A549 (cell line): ENCODE data around the gene SPEN. TPM values are rescaled to one million over a fixed set of nuclear protein-coding genes. Genes with fewer than 3 reads are reported as not detected.

Experiments used
- ATAC-seq, 2 experiments: fragments of 200-7000 bp in 1 of 2; fragments of >200 bp in 1 of 2; cut with Nextera tagmentation in 1 of 2; cut with Tn5 transposase in 1 of 2; 3 replicates each; pipeline versions ENCODE4 v1.8.0 to v1.9.1; 2018 to 2020; ENCODE audit warnings: mild to moderate bottlenecking in 1 of 2, moderate library complexity in 1 of 2
- CTCF ChIA-PET: fragments of 300-600 bp; sonication (Branson Sonifier 250); formaldehyde crosslinking; extraction: SDS; loops from one replicate; lab custom pipeline; 2021; ENCODE audit warnings: antibody characterized with exemption, inconsistent platforms; lab: Yijun Ruan, JAX
- POLR2A ChIA-PET: fragments of 350-600 bp; formaldehyde crosslinking; extraction: SDS; loops from one replicate; lab custom pipeline; 2021; ENCODE audit warnings: antibody characterized with exemption, inconsistent platforms; lab: Yijun Ruan, JAX
- DNase-seq, 2 experiments: peaks; one replicate each; pipeline versions ENCODE4 v3.0.0 to v3.0.0-alpha.2; 2011 to 2016; ENCODE audit warnings: low read depth in 1 of 2, low spot score in 1 of 2
- FAIRE-seq: peaks from 2 replicates; lab custom pipeline; 2011; peaks lifted over from hg19 to GRCh38; lab: Jason Lieb, UNC
- H3K27ac ChIP-seq, 2 experiments: fragments of >200 bp; sonication (Bioruptor Twin); formaldehyde crosslinking; 3 replicates each; pipeline ENCODE4 v1.5.1; 2016 to 2017
- H3K4me1 ChIP-seq: fragments of >200 bp; sonication (Bioruptor Twin); formaldehyde crosslinking; 3 replicates; pipeline ENCODE4 v1.6.1; 2016
- H3K4me2 ChIP-seq: fragments of >200 bp; sonication (Bioruptor Twin); formaldehyde crosslinking; 3 replicates; pipeline ENCODE4 v1.6.1; 2016
- H3K4me3 ChIP-seq: fragments of >200 bp; sonication (Bioruptor Twin); formaldehyde crosslinking; 3 replicates; pipeline ENCODE4 v1.5.1; 2016
- H3K9me3 ChIP-seq: fragments of >200 bp; sonication (Bioruptor Twin); formaldehyde crosslinking; 3 replicates; pipeline ENCODE4 v1.6.1; 2016
- BCL3 ChIP-seq: fragments of >200 bp; sonication (Bioruptor Twin); formaldehyde crosslinking; IDR thresholded peaks from 3 replicates; pipeline ENCODE4 v1.6.1; 2016
- CBX2 ChIP-seq: fragments of 200-600 bp; sonication (generic); IDR thresholded peaks from 2 replicates; pipeline ENCODE4 v1.6.1; 2016; ENCODE audit warnings: low read depth, mild to moderate bottlenecking, borderline replicate concordance
- CHD4 ChIP-seq: fragments of 200-600 bp; sonication (generic); IDR thresholded peaks from 2 replicates; pipeline ENCODE4 v1.6.1; 2016; ENCODE audit warnings: antibody characterized with exemption, mild to moderate bottlenecking, borderline replicate concordance
- CTCF ChIP-seq: fragments of >200 bp; sonication (Bioruptor Twin); formaldehyde crosslinking; IDR thresholded peaks from 3 replicates; pipeline ENCODE4 v1.5.1; 2016
- E2F6 ChIP-seq: IDR thresholded peaks from 2 replicates; pipeline ENCODE4 v1.6.1; 2012; ENCODE audit warnings: low read depth, borderline replicate concordance
- FOSL2 ChIP-seq, 2 experiments: fragments of 450-650 bp in 1 of 2; fragments of >200 bp in 1 of 2; sonication (Bioruptor Twin) in 1 of 2; formaldehyde crosslinking; IDR thresholded peaks; 2 replicates each; pipeline versions ENCODE4 v1.5.0 to v1.6.1; 2016 to 2020; ENCODE audit warnings: mild to moderate bottlenecking in 1 of 2, moderate library complexity in 1 of 2
- HMGXB4 ChIP-seq: fragments of 250-450 bp; sonication (Bioruptor Pico); IDR thresholded peaks from 2 replicates; pipeline ENCODE4 v1.5.0; 2021; ENCODE audit warnings: mild to moderate bottlenecking, moderate library complexity, borderline replicate concordance
- HOXB13 ChIP-seq: fragments of 250-450 bp; sonication (Bioruptor Pico); IDR thresholded peaks from 2 replicates; pipeline ENCODE4 v1.5.0; 2020; ENCODE audit warnings: low read depth, mild to moderate bottlenecking, moderate library complexity
- MAFK ChIP-seq: fragments of 450-650 bp; IDR thresholded peaks from 2 replicates; pipeline ENCODE4 v1.6.1; 2014; ENCODE audit not compliant: partially characterized antibody
- MAX ChIP-seq: IDR thresholded peaks from 2 replicates; pipeline ENCODE4 v1.6.1; 2012
- MAZ ChIP-seq: fragments of 150-350 bp; IDR thresholded peaks from 2 replicates; pipeline ENCODE4 v1.6.1; 2014; ENCODE audit warnings: antibody characterized with exemption, low read depth, low read length, borderline replicate concordance
- NPAS2 ChIP-seq: fragments of 250-450 bp; sonication (Bioruptor Pico); IDR thresholded peaks from 2 replicates; pipeline ENCODE4 v1.8.0; 2022; ENCODE audit warnings: mild to moderate bottlenecking, moderate library complexity, borderline replicate concordance
- NR3C1 ChIP-seq: fragments of >200 bp; sonication (Bioruptor Twin); formaldehyde crosslinking; IDR thresholded peaks from 3 replicates; pipeline ENCODE4 v1.6.1; 2017
- POLR2A ChIP-seq: IDR thresholded peaks from 2 replicates; pipeline ENCODE4 v1.6.1; 2012; ENCODE audit warnings: mild to moderate bottlenecking, low read length
- RARB ChIP-seq: fragments of 250-450 bp; sonication (Bioruptor Pico); IDR thresholded peaks from 2 replicates; pipeline ENCODE4 v1.8.0; 2021; ENCODE audit warnings: mild to moderate bottlenecking, moderate library complexity
- TFCP2L1 ChIP-seq: fragments of 250-450 bp; sonication (Bioruptor Pico); IDR thresholded peaks from 2 replicates; pipeline ENCODE4 v1.5.0; 2021; ENCODE audit warnings: mild to moderate bottlenecking
- WGBS: methylation state at CpG from one replicate; pipeline ENCODE4 v1.1.6; 2017; ENCODE audit errors: missing lambda C conversion rate; 5-methylcytosine and 5-hydroxymethylcytosine counted together
- polyA plus RNA-seq, 4 experiments: library from polyadenylated mRNA; depleted of rRNA in 3 of 4; stranded (reverse); fragments of >200 nt; fragmentation: RNase III in 1 of 4; extraction: RNeasy Plus Mini Kit Qiagen cat#74134 plus additional on column Dnase treatment in 1 of 4; gene quantifications; 2 replicates in 3 of 4; 3 replicates in 1 of 4; pipeline ENCODE4 v1.2.3, GENCODE V29; 2011 to 2017

Gene SPEN
- polyA plus RNA-seq, 2 of the 4 experiments (the other 2 are of a cell fraction) = 7.0 to 15.5 TPM

GRCh38 chr1:15985611-15986297 lies 138.2 kb downstream of the SPEN start:
- CTCF ChIA-PET = interaction anchor here (0.9 kb wide), 1 partner anchor 24 kb away, joined by 3 read pairs; no protein-coding TSS in a partner anchor
- peaks cover 8% of the 10 kb centered on the region; the same call in 1 of the 3 replicates for H3K9me3 ChIP-seq
- H3K4me2 ChIP-seq = no peak overlapping the region
- TF ChIP-seq MAX (no peak), NR3C1 (no peak), CTCF (no peak), CHD4 (no peak), FOSL2 (IDR thresholded peaks at IDR 0.05) (no peak), FOSL2 (CRISPR knock-in tag; IDR thresholded peaks at IDR 0.05) (no peak), HMGXB4 (CRISPR knock-in tag) (no peak), CBX2 (no peak), POLR2A (no peak), E2F6 (no peak), RARB (CRISPR knock-in tag) (no peak), BCL3 (no peak), MAFK (no peak)
- FAIRE-seq (no peak), ATAC-seq (no peak), DNase-seq (no peak)
- no peaks in the 10 kb centered on the region for H3K4me1 ChIP-seq
- no peak overlapping the region for H3K27ac ChIP-seq
- 41% methylated on average over 5 of the region's 5 CpGs for WGBS
- no peak overlapping the region for H3K4me3 ChIP-seq
- POLR2A ChIA-PET = no interaction called here

- Histone ChIP-seq H3K9me3 (no peaks in the 10 kb centered on the region), H3K4me3 (no peak overlapping the region), H3K4me1 (no peaks in the 10 kb centered on the region), H3K4me2 (no peak overlapping the region), H3K27ac (no peak overlapping the region)
- FAIRE-seq = no peak
- no peak for ATAC-seq
- ChIA-PET CTCF (no interaction called here), POLR2A (no interaction called here)
- 72% methylated on average over 10 of the region's 13 CpGs for WGBS
- no peak for TF ChIP-seq BCL3
- no peak for TF ChIP-seq MAZ
- TF ChIP-seq TFCP2L1 (CRISPR knock-in tag) = no peak
- no peak for TF ChIP-seq CTCF
- no peak for TF ChIP-seq POLR2A
- TF ChIP-seq HOXB13 (CRISPR knock-in tag) = no peak
- no peak for TF ChIP-seq NPAS2 (CRISPR knock-in tag)
- DNase-seq = no peak
These were observed 141.6 kb downstream of the SPEN start for GRCh38 chr1:15988856-15989736.
